ENCODE measurements around the gene SPATS2L. TPM values are rescaled to one million over a fixed set of nuclear protein-coding genes. Genes with fewer than 3 reads are reported as not detected.

Gene SPATS2L
- total RNA-seq, 2 experiments from 2014 or later, result 14.7 to 25.8 TPM

GRCh38 chr2:200354833-200355751 lies 48.6 kb downstream of the SPATS2L start:
- ATAC-seq (no peak), DNase-seq (no peak)
- no peaks in the 10 kb centered on the region for H3K4me1 Mint-ChIP-seq
- H3K36me3 Mint-ChIP-seq (ENCODE audit: low read depth), result no peaks in the 10 kb centered on the region
- ChIA-PET CTCF (interaction anchor here (0.6 kb wide), 1 partner anchor 173 kb away, joined by 5 read pairs; no protein-coding TSS in a partner anchor), POLR2A (no interaction called here)
- no peaks in the 10 kb centered on the region for H3K9me3 Mint-ChIP-seq (ENCODE audit: low read depth)
- H3K27me3 Mint-ChIP-seq, result peaks cover 2% of the 10 kb centered on the region
- no peak overlapping the region for H3K27ac Mint-ChIP-seq
- intact Hi-C loops (cut with DNase I, micrococcal nuclease), result no loop called here
- H3K4me3 Mint-ChIP-seq, result no peak overlapping the region

GRCh38 chr2:200356321-200356720 lies 49.8 kb downstream of the SPATS2L start:
- Mint-ChIP-seq H3K27ac (no peak overlapping the region), H3K27me3 (peaks cover 2% of the 10 kb centered on the region), H3K4me3 (no peak overlapping the region), H3K36me3 (ENCODE audit: low read depth) (no peaks in the 10 kb centered on the region), H3K9me3 (ENCODE audit: low read depth) (no peaks in the 10 kb centered on the region), H3K4me1 (no peaks in the 10 kb centered on the region)
- DNase-seq, result no peak
- CTCF ChIA-PET, result no interaction called here
- ATAC-seq, result no peak
- intact Hi-C loops (cut with DNase I, micrococcal nuclease), result no loop called here
- POLR2A ChIA-PET, result no interaction called here

- no peaks in the 10 kb centered on the region for H3K4me1 Mint-ChIP-seq
- H3K36me3 Mint-ChIP-seq (ENCODE audit: low read depth), result no peaks in the 10 kb centered on the region
- no peak overlapping the region for H3K4me3 Mint-ChIP-seq
- CTCF ChIA-PET, result no interaction called here
- no peak for DNase-seq
- no peak for ATAC-seq
- intact Hi-C loops (cut with DNase I, micrococcal nuclease), result no loop called here
- POLR2A ChIA-PET, result no interaction called here
- H3K9me3 Mint-ChIP-seq (ENCODE audit: low read depth), result no peaks in the 10 kb centered on the region
- no peak overlapping the region for H3K27ac Mint-ChIP-seq
- H3K27me3 Mint-ChIP-seq, result peaks cover 2% of the 10 kb centered on the region
Measured at GRCh38 chr2:200356857-200357384, 50.4 kb downstream of the SPATS2L start.

GRCh38 chr2:200357845-200358244 lies 51.4 kb downstream of the SPATS2L start:
- Mint-ChIP-seq H3K9me3 (ENCODE audit: low read depth) (no peaks in the 10 kb centered on the region), H3K27ac (no peak overlapping the region), H3K4me3 (no peak overlapping the region), H3K4me1 (no peaks in the 10 kb centered on the region), H3K36me3 (ENCODE audit: low read depth) (no peaks in the 10 kb centered on the region), H3K27me3 (peaks cover 2% of the 10 kb centered on the region)
- intact Hi-C loops (cut with DNase I, micrococcal nuclease), result no loop called here
- ChIA-PET POLR2A (no interaction called here), CTCF (no interaction called here)
- DNase-seq, result no peak
- no peak for ATAC-seq

- Mint-ChIP-seq H3K4me1 (no peaks in the 10 kb centered on the region), H3K9me3 (ENCODE audit: low read depth) (no peaks in the 10 kb centered on the region), H3K4me3 (no peak overlapping the region), H3K27ac (no peak overlapping the region), H3K36me3 (ENCODE audit: low read depth) (no peaks in the 10 kb centered on the region), H3K27me3 (no peaks in the 10 kb centered on the region)
- intact Hi-C loops (cut with DNase I, micrococcal nuclease), result no loop called here
- ChIA-PET CTCF (no interaction called here), POLR2A (no interaction called here)
- no peak for DNase-seq
- no peak for ATAC-seq
Measured at GRCh38 chr2:200359552-200359951, 53.1 kb downstream of the SPATS2L start.

- Mint-ChIP-seq H3K4me3 (no peak overlapping the region), H3K27me3 (no peaks in the 10 kb centered on the region), H3K9me3 (ENCODE audit: low read depth) (no peaks in the 10 kb centered on the region), H3K36me3 (ENCODE audit: low read depth) (no peaks in the 10 kb centered on the region), H3K4me1 (no peaks in the 10 kb centered on the region), H3K27ac (no peak overlapping the region)
- ATAC-seq, result no peak
- POLR2A ChIA-PET, result no interaction called here
- no peak for DNase-seq
- CTCF ChIA-PET, result interaction anchor here (0.6 kb wide), 2 partner anchors 190 to 377 kb away, joined by 3 to 7 read pairs; no protein-coding TSS in a partner anchor
- intact Hi-C loops (cut with DNase I, micrococcal nuclease), result no loop called here
Measured at GRCh38 chr2:200360364-200360763, 53.9 kb downstream of the SPATS2L start.

GRCh38 chr2:200362202-200362917 lies 55.9 kb downstream of the SPATS2L start:
- Mint-ChIP-seq H3K4me3 (no peak overlapping the region), H3K27me3 (no peaks in the 10 kb centered on the region), H3K9me3 (ENCODE audit: low read depth) (no peaks in the 10 kb centered on the region), H3K27ac (no peak overlapping the region), H3K4me1 (no peaks in the 10 kb centered on the region), H3K36me3 (ENCODE audit: low read depth) (no peaks in the 10 kb centered on the region)
- CTCF ChIA-PET, result no interaction called here
- no peak for ATAC-seq
- POLR2A ChIA-PET, result no interaction called here
- DNase-seq, result no peak
- intact Hi-C loops (cut with DNase I, micrococcal nuclease), result no loop called here

GRCh38 chr2:200363279-200363678 lies 56.8 kb downstream of the SPATS2L start:
- no peaks in the 10 kb centered on the region for H3K36me3 Mint-ChIP-seq (ENCODE audit: low read depth)
- H3K27ac Mint-ChIP-seq, result no peak overlapping the region
- ChIA-PET POLR2A (interaction anchor here (0.9 kb wide), 1 partner anchor 10 kb away, joined by 3 read pairs; no protein-coding TSS in a partner anchor), CTCF (interaction anchor here (0.6 to 1.1 kb wide), 4 partner anchors 22 to 383 kb away, joined by 3 to 4 read pairs (median 3); partner anchors contain the start of gene SGO2)
- no peaks in the 10 kb centered on the region for H3K9me3 Mint-ChIP-seq (ENCODE audit: low read depth)
- ATAC-seq (no peak), DNase-seq (no peak)
- intact Hi-C loops (cut with DNase I, micrococcal nuclease), result no loop called here
- H3K4me1 Mint-ChIP-seq, result no peaks in the 10 kb centered on the region
- no peak overlapping the region for H3K4me3 Mint-ChIP-seq
- no peaks in the 10 kb centered on the region for H3K27me3 Mint-ChIP-seq

GRCh38 chr2:200364142-200364541 lies 57.6 kb downstream of the SPATS2L start:
- Mint-ChIP-seq H3K9me3 (ENCODE audit: low read depth) (no peaks in the 10 kb centered on the region), H3K27ac (no peak overlapping the region), H3K36me3 (ENCODE audit: low read depth) (no peaks in the 10 kb centered on the region), H3K27me3 (no peaks in the 10 kb centered on the region), H3K4me3 (no peak overlapping the region), H3K4me1 (no peaks in the 10 kb centered on the region)
- intact Hi-C loops (cut with DNase I, micrococcal nuclease), result no loop called here
- DNase-seq (no peak), ATAC-seq (no peak)
- CTCF ChIA-PET, result interaction anchor here (0.6 to 1.1 kb wide), 2 partner anchors 21 to 41 kb away, joined by 3 to 4 read pairs; no protein-coding TSS in a partner anchor
- POLR2A ChIA-PET, result interaction anchor here (0.9 kb wide), 1 partner anchor 10 kb away, joined by 3 read pairs; no protein-coding TSS in a partner anchor

- Mint-ChIP-seq H3K27ac (no peak overlapping the region), H3K36me3 (ENCODE audit: low read depth) (no peaks in the 10 kb centered on the region), H3K27me3 (no peaks in the 10 kb centered on the region), H3K4me1 (no peaks in the 10 kb centered on the region), H3K9me3 (ENCODE audit: low read depth) (no peaks in the 10 kb centered on the region), H3K4me3 (no peak overlapping the region)
- DNase-seq (no peak), ATAC-seq (no peak)
- intact Hi-C loops (cut with DNase I, micrococcal nuclease), result no loop called here
- ChIA-PET POLR2A (no interaction called here), CTCF (no interaction called here)
Measured at GRCh38 chr2:200364620-200365019, 58.1 kb downstream of the SPATS2L start.

GRCh38 chr2:200365209-200365608 lies 58.7 kb downstream of the SPATS2L start:
- H3K27me3 Mint-ChIP-seq, result no peaks in the 10 kb centered on the region
- CTCF ChIA-PET, result no interaction called here
- POLR2A ChIA-PET, result no interaction called here
- no peak for DNase-seq
- intact Hi-C loops (cut with DNase I, micrococcal nuclease), result no loop called here
- H3K9me3 Mint-ChIP-seq (ENCODE audit: low read depth), result no peaks in the 10 kb centered on the region
- no peak for ATAC-seq
- H3K27ac Mint-ChIP-seq, result no peak overlapping the region
- H3K36me3 Mint-ChIP-seq (ENCODE audit: low read depth), result no peaks in the 10 kb centered on the region
- H3K4me1 Mint-ChIP-seq, result no peaks in the 10 kb centered on the region
- H3K4me3 Mint-ChIP-seq, result no peak overlapping the region

- Mint-ChIP-seq H3K27me3 (no peaks in the 10 kb centered on the region), H3K27ac (no peak overlapping the region), H3K9me3 (ENCODE audit: low read depth) (no peaks in the 10 kb centered on the region), H3K4me1 (no peaks in the 10 kb centered on the region), H3K4me3 (no peak overlapping the region), H3K36me3 (ENCODE audit: low read depth) (no peaks in the 10 kb centered on the region)
- ChIA-PET POLR2A (no interaction called here), CTCF (no interaction called here)
- intact Hi-C loops (cut with DNase I, micrococcal nuclease), result no loop called here
- DNase-seq (no peak), ATAC-seq (no peak)
Measured at GRCh38 chr2:200367155-200367554, 60.7 kb downstream of the SPATS2L start.

Data from activated CD4-positive, alpha-beta T cell treated with anti-CD3 and anti-CD28 coated beads for 36 hours (primary cell).